ENCODE results near the gene SYK.

DNA sequence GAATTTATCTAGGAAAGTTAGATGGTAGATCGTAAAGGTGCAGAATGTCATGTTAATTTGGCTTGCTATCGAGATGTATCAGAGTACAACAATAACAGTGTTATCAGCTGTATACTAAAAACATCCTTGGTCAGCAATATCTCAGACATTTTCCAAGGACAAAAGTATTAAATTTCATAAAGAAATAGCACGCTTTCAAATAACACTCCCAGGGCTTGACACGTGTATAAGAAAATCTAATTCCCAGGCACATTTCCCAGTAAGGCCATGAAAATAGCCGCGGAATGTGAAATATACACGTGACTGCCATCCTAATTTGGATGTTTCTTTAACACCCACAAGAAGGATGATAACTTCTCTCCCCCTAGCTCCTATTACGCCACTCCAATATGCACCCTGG lies 17.7 kb upstream of the SYK start:
- TF ChIP-seq, protein P1, sequence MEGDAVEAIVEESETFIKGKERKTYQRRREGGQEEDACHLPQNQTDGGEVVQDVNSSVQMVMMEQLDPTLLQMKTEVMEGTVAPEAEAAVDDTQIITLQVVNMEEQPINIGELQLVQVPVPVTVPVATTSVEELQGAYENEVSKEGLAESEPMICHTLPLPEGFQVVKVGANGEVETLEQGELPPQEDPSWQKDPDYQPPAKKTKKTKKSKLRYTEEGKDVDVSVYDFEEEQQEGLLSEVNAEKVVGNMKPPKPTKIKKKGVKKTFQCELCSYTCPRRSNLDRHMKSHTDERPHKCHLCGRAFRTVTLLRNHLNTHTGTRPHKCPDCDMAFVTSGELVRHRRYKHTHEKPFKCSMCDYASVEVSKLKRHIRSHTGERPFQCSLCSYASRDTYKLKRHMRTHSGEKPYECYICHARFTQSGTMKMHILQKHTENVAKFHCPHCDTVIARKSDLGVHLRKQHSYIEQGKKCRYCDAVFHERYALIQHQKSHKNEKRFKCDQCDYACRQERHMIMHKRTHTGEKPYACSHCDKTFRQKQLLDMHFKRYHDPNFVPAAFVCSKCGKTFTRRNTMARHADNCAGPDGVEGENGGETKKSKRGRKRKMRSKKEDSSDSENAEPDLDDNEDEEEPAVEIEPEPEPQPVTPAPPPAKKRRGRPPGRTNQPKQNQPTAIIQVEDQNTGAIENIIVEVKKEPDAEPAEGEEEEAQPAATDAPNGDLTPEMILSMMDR (IDR thresholded peaks at IDR 0.05): no peak
- no peak for TF ChIP-seq EZH2 (IDR thresholded peaks at IDR 0.05)
- TF ChIP-seq EZH2phosphoT487 (IDR thresholded peaks at IDR 0.05): no peak
